Thyroid gland (tissue), 4 donors: Measurements from ENCODE around the gene CADPS. TPM values are rescaled to one million over a fixed set of nuclear protein-coding genes. Genes with fewer than 3 reads are reported as not detected.

ENCODE experiments used
- DNase-seq, 2 donors: peaks; one replicate each; pipeline ENCODE4 v3.0.0-alpha.2; 2019
- H3K27ac ChIP-seq, 3 donors: fragments of 200-600 bp; sonication (generic); 1 replicate in 2 of 3; 2 replicates in 1 of 3; pipeline ENCODE4 v1.5.1; 2016 to 2019; ENCODE audit warnings: mild to moderate bottlenecking in 1 of 3, moderate library complexity in 1 of 3
- H3K27me3 ChIP-seq: fragments of 200-600 bp; sonication (generic); one replicate; pipeline ENCODE4 v1.5.1; 2019
- H3K36me3 ChIP-seq, 2 donors: fragments of 200-600 bp; sonication (generic); one replicate each; pipeline ENCODE4 v1.5.1; 2016 to 2019
- H3K4me1 ChIP-seq, 2 donors: fragments of 200-600 bp; sonication (generic); one replicate each; pipeline ENCODE4 v1.5.1; 2017 to 2019
- H3K4me3 ChIP-seq, 3 donors: fragments of 200-600 bp; sonication (generic); replicated peaks in 1 of 3; 1 replicate in 2 of 3; 2 replicates in 1 of 3; pipeline ENCODE4 v1.5.1; 2016; ENCODE audit warnings: mild to moderate bottlenecking in 1 of 3
- H3K9me3 ChIP-seq: fragments of 200-600 bp; sonication (generic); one replicate; pipeline ENCODE4 v1.5.1; 2017
- CTCF ChIP-seq, 6 experiments: fragments of 200-600 bp in 3 of 6; fragments of 450-650 bp in 3 of 6; sonication (generic) in 3 of 6; IDR thresholded peaks; one replicate each; pipeline ENCODE4 v1.5.1; 2016 to 2019; ENCODE audit warnings: antibody characterized with exemption in 6 of 6, mild to moderate bottlenecking in 2 of 6, inconsistent platforms in 1 of 6, moderate library complexity in 1 of 6
- POLR2A ChIP-seq, 2 donors: fragments of 450-650 bp; IDR thresholded peaks; one replicate each; pipeline ENCODE4 v1.6.1; 2017; ENCODE audit warnings: antibody characterized with exemption in 2 of 2, mild to moderate bottlenecking in 2 of 2, moderate library complexity in 1 of 2
- WGBS, 2 donors: methylation state at CpG; one replicate each; pipeline ENCODE4 v1.1.5; 2017; 5-methylcytosine and 5-hydroxymethylcytosine counted together
- intact Hi-C: fragments of 100-400 bp; cut with DNase I; formaldehyde crosslinking; loops from one replicate; pipeline ENCODE4 v1.15.1; 2023
- total RNA-seq, 4 donors: library from RNA; depleted of rRNA; stranded (reverse); fragments of >200 nt; gene quantifications; one replicate each; pipeline ENCODE4 v1.2.3, GENCODE V29; 2016

The CADPS gene
- total RNA-seq, 4 donors from 2014 or later: 1.6 to 9.5 TPM; not detected in 2

- no peak overlapping the region for H3K27ac ChIP-seq
- H3K9me3 ChIP-seq: no peaks in the 10 kb centered on the region
- no peaks in the 10 kb centered on the region for H3K36me3 ChIP-seq
- 81 to 87% methylated on average over 7 of the region's 7 CpGs for WGBS, 2 donors
- H3K27me3 ChIP-seq: no peaks in the 10 kb centered on the region
- no peak for DNase-seq
- H3K4me1 ChIP-seq: no peaks in the 10 kb centered on the region
- intact Hi-C loops: no loop called here
- no peak overlapping the region for H3K4me3 ChIP-seq
- TF ChIP-seq POLR2A (IDR thresholded peaks at IDR 0.05): no peak
- TF ChIP-seq CTCF (IDR thresholded peaks at IDR 0.05): no peak
Observed at GRCh38 chr3:62546266-62546665, 328.9 kb downstream of the CADPS start.

- no peaks in the 10 kb centered on the region for H3K4me1 ChIP-seq
- no peaks in the 10 kb centered on the region for H3K9me3 ChIP-seq
- DNase-seq: no peak
- intact Hi-C loops: no loop called here
- TF ChIP-seq CTCF (IDR thresholded peaks at IDR 0.05): no peak
- TF ChIP-seq POLR2A (IDR thresholded peaks at IDR 0.05): no peak
- H3K27me3 ChIP-seq: no peaks in the 10 kb centered on the region
- WGBS, 2 donors: 87 to 92% methylated on average over 2 of the region's 2 CpGs
- no peak overlapping the region for H3K4me3 ChIP-seq
- H3K27ac ChIP-seq: no peak overlapping the region
- H3K36me3 ChIP-seq: no peaks in the 10 kb centered on the region
Observed at GRCh38 chr3:62542185-62542584, 333.0 kb downstream of the CADPS start.

GRCh38 chr3:62539762-62540161 is 335.5 kb downstream of the CADPS start:
- 94 to 97% methylated on average over 1 of the region's 1 CpG for WGBS, 2 donors
- Histone ChIP-seq H3K4me3 (no peak overlapping the region), H3K4me1 (no peaks in the 10 kb centered on the region), H3K27ac (no peak overlapping the region), H3K36me3 (no peaks in the 10 kb centered on the region), H3K27me3 (no peaks in the 10 kb centered on the region), H3K9me3 (no peaks in the 10 kb centered on the region)
- intact Hi-C loops: no loop called here
- TF ChIP-seq CTCF (IDR thresholded peaks at IDR 0.05): no peak
- no peak for TF ChIP-seq POLR2A (IDR thresholded peaks at IDR 0.05)
- no peak for DNase-seq

DNA sequence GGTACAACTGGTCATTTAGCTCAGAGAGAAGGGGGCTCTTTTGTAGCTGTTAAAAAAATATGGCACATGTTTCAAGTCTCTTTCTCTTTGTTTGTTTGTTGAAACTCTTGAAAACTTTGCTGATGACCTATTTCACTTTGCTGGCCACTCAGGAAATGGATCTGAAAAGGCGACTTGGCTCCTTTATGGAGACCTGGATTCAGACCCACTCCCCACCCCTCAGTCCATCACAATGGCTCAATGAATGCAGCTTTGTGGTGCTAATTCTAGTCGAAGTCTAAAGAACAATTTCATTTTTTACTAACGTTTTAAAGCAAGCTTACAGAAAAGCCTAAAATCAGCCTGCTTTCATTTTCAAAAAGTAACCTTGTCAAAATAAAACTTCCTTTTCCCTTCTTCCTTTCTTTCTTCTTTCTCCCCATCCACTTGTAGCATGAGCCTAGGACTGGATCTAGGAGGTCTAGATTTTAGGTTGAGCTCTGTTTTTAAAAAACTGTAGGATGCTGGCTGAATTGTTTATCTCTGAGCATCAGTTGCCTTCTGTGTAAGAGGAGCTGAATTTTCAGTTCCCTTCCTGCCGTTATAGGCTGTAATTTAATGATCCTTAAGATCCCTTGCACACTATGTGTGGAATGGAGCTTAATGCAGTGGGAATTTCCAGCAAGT is 336.4 kb downstream of the CADPS start:
- H3K36me3 ChIP-seq: no peaks in the 10 kb centered on the region
- H3K27me3 ChIP-seq: no peaks in the 10 kb centered on the region
- no peaks in the 10 kb centered on the region for H3K4me1 ChIP-seq
- no peak for DNase-seq
- 33 to 38% methylated on average over 4 of the region's 4 CpGs for WGBS, 2 donors
- H3K27ac ChIP-seq: no peak overlapping the region
- H3K9me3 ChIP-seq: no peaks in the 10 kb centered on the region
- no peak overlapping the region for H3K4me3 ChIP-seq
- TF ChIP-seq CTCF (IDR thresholded peaks at IDR 0.05) (no peak), POLR2A (IDR thresholded peaks at IDR 0.05) (no peak)
- intact Hi-C loops: no loop called here

DNA sequence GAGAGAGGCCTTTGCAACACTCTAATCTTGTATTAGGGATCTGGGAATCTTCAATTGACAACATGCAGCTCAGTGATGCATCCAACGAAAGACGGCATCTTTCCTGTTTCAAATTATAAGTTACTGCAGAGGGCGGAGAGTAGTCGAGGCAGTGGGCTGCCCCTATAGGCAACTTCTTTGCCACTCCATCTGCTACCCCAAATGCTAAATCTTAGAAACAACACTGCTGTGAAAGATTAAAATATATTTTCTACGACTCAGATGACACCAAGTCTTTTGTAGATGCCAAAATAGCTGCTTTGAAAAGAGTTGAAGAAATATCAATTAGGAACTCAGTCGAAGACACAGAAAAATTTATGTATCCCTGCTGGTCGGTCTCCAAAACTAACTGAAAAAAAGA is 340.9 kb downstream of the CADPS start:
- Histone ChIP-seq H3K36me3 (no peaks in the 10 kb centered on the region), H3K27me3 (no peaks in the 10 kb centered on the region), H3K4me1 (no peaks in the 10 kb centered on the region), H3K4me3 (no peak overlapping the region), H3K27ac (no peak overlapping the region), H3K9me3 (no peaks in the 10 kb centered on the region)
- no peak for DNase-seq
- intact Hi-C loops: no loop called here
- no peak for TF ChIP-seq POLR2A (IDR thresholded peaks at IDR 0.05)
- WGBS, 2 donors: 80 to 87% methylated on average over 7 of the region's 7 CpGs
